Hepatocyte (in vitro differentiated cells): ENCODE results near the gene LANCL2.

Experiments
- EZH2 ChIP-seq: fragments of 200-600 bp; sonication (generic); IDR thresholded peaks from 2 replicates; pipeline ENCODE4 v1.6.1; 2016; ENCODE audit warnings: antibody characterized with exemption, mild to moderate bottlenecking, borderline replicate concordance
- TF ChIP-seq, protein P1 (sequence below): fragments of 200-600 bp; sonication (generic); IDR thresholded peaks from 2 replicates; pipeline ENCODE4 v1.5.1; 2016; ENCODE audit warnings: antibody characterized with exemption, mild to moderate bottlenecking; ENCODE audit not compliant: poor library complexity

DNA sequence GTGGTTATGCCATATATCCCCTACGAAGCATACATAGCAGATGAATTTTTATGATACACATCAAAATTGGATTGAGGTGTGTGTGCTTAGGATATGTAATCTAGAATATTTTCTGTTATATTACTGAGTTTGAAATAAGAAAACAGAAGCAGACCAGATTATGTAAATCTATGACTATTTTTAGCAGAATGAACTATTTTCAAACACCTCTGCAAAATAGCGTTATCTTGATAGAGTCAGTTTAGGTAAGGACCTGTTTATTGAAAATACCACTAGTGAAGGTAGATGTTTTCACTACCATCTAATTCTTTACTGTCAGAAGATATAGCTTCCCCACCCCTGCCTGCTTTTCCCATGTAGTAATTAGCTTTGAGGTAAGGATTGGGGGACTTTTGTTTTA is 9.1 kb downstream of the LANCL2 start:
- TF ChIP-seq, protein P1, sequence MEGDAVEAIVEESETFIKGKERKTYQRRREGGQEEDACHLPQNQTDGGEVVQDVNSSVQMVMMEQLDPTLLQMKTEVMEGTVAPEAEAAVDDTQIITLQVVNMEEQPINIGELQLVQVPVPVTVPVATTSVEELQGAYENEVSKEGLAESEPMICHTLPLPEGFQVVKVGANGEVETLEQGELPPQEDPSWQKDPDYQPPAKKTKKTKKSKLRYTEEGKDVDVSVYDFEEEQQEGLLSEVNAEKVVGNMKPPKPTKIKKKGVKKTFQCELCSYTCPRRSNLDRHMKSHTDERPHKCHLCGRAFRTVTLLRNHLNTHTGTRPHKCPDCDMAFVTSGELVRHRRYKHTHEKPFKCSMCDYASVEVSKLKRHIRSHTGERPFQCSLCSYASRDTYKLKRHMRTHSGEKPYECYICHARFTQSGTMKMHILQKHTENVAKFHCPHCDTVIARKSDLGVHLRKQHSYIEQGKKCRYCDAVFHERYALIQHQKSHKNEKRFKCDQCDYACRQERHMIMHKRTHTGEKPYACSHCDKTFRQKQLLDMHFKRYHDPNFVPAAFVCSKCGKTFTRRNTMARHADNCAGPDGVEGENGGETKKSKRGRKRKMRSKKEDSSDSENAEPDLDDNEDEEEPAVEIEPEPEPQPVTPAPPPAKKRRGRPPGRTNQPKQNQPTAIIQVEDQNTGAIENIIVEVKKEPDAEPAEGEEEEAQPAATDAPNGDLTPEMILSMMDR: no peak
- TF ChIP-seq EZH2: no peak
